GM19468 (cell line): ENCODE measurements around the gene RAMP3.
"Not testable (repeated sequence)": the region's sequence is repeated elsewhere in the genome, so short reads cannot be mapped to it uniquely, and the experiment has no call there.

Experiments used
- ATAC-seq: cut with Tn5 transposase; IDR thresholded peaks from one replicate; pipeline ENCODE4 v1.9.1; 2021; ENCODE audit warnings: mild to moderate bottlenecking, moderate library complexity, moderate number of reproducible peaks; ENCODE audit not compliant: unreplicated experiment; ENCODE audit errors: extremely low read depth

RAMP3 gene

DNA sequence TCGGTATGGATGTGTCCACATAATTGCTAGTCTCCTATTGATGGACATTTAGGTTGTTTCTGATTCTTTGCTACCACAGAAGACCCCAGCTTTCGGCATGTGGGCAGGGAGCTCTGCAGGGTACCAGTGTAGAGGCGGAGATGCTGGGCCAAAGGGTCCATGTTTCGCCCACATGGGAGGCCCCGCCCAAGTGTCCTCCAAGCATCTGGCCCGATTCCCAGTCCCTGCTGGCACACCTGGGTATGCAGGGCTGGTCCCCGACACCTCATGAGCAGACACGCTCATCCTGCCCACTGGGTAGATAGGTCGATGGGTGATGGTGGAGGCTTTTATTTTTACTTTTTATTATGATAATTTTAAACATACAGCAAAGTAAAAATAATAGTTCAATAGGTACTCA is 26.7 kb upstream of the RAMP3 start:
- ATAC-seq = no peak

GRCh38 chr7:45131891-45132290 is 25.7 kb upstream of the RAMP3 start:
- no peak for ATAC-seq

DNA sequence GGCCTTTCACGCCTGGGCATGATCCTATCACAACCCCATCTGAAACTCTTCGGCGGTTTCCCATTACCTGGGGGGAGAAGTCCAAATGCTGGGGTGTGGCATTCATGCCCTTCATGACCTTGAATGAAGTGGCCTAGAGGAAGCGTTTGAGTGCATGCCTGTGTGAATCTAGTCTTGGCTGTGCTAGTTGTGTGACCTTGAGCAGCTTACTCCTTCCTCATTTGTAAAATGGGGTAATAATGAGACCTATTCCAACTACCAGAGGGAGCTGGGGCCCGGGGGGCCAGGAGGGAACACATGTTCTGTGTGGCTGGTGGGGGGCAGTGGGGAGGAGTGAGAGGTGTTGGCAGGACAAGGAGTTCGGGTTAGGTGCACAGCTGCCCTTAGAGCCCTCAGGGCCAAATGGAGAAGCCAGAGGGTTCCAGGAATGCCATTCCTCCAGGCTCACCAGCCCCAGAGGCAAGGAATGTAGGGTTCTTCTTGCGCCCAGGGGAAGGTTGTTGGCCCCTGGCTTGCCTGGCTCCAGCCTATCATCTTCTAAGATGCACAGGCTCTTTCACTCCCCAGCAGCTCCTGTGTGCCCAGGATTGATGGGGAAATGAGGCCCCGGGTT is 24.8 kb upstream of the RAMP3 start:
- ATAC-seq = no peak

DNA sequence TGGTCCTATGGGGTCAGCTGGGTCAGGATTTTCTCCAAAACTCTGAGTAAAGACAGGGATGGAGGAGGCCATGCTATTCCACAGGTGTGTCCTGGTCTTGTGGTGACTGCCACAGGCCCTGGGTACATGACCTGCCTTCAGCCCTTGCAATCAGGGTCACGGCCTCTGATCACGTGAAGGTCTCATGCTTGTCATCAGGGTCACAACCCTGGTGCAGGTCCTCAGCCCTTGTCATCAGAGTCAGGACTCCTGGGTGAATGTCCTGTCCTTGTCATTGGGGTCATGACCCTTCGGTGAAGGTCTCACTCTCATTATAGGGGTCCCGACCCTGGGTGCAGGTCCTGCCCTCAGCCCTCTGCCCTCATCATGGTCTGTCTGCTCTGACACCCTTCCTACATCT is 24.2 kb upstream of the RAMP3 start:
- no peak for ATAC-seq

- ATAC-seq = no peak
Measured at GRCh38 chr7:45133877-45134276, 23.7 kb upstream of the RAMP3 start.

DNA sequence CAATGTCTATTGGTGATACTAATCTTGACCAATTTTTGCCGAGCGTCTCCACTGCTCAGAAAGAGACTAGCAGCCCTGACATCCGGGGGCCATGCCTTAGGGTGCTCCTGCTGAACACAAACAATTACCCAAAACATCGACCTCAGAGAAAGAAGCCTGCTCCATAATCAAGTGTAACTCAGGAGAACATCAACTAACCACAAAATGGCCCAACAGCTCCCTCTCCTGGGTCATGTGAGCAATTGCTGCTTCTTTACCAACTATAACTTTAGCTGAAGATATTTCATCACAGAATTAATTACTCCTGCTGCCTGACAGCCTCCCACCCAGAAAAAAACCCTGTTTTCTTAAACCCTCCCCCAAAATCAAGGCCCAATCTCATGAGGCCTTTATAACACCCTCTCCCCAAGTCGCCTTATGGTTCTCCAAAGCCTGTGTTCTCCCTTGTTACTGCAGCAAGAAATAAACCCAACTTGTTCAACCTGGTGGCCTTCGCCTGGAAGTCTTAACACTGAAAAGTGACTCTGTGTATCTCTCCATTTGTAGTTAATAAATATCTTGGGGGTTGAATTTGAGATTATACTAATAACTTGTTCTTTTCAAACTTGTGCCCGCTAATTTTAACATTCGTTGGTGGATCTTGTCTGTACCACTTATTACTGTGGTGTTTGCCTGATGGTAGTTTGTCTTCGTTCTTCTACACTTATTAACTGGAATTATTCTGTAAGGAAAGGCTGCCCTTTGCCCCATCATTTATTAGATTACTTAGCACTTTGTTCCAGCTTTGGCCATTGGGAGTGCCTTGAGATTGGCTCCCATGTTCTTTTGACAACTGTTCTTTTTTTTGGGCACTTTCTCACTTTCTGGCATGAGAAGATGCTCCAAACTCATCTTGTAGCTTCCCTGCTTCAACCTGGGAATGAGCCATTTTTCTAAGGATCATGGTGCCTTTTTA is 21.2 kb upstream of the RAMP3 start:
- no peak for ATAC-seq

GRCh38 chr7:45138433-45139267 is 18.9 kb upstream of the RAMP3 start:
- no peak for ATAC-seq

- ATAC-seq = no peak
Measured at GRCh38 chr7:45140827-45141226, 16.8 kb upstream of the RAMP3 start.

- no peak for ATAC-seq
Measured at GRCh38 chr7:45143616-45144015, 14.0 kb upstream of the RAMP3 start.

DNA sequence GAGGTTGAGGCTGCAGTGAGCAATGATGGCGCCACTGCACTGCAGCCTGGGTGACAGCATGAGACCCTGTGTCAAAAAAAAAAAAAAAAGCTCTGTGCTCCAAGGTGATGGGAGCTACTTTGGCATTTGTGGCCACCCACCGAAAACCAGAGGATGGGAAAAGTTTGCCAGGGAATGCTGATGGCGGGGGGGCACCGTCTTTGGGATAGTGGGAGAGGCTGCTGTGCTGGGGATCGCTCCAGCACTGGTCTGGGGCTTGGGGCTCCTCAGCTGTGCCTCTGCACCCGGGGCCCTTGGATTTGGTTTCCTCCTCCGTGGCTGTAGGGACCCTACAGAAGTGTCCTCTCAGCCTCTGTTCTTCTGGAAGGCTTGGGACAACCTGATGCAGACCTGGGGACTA is 11.7 kb upstream of the RAMP3 start:
- ATAC-seq = no peak

GRCh38 chr7:45146531-45147379 is 10.8 kb upstream of the RAMP3 start:
- no peak for ATAC-seq

GRCh38 chr7:45147858-45148652 is 9.5 kb upstream of the RAMP3 start:
- ATAC-seq = no peak

DNA sequence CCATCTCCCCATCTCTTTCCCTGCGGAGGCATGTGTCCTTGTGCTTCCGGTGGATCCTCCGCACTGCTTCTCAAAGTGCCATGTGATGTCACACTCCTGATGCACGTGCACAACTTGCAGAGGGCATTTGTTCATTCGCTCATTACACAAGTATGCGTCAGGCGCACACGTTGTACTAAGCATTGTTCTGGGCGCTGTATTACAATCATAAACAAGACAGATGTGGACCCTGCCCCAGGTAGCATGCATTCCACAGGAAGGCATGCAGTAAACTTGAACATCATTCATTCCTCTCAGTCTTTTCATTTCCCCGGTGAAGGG is 9.0 kb upstream of the RAMP3 start:
- ATAC-seq = no peak

- ATAC-seq = no peak
Measured at GRCh38 chr7:45149606-45150005, 8.0 kb upstream of the RAMP3 start.

GRCh38 chr7:45150199-45150598 is 7.4 kb upstream of the RAMP3 start:
- ATAC-seq = no peak

DNA sequence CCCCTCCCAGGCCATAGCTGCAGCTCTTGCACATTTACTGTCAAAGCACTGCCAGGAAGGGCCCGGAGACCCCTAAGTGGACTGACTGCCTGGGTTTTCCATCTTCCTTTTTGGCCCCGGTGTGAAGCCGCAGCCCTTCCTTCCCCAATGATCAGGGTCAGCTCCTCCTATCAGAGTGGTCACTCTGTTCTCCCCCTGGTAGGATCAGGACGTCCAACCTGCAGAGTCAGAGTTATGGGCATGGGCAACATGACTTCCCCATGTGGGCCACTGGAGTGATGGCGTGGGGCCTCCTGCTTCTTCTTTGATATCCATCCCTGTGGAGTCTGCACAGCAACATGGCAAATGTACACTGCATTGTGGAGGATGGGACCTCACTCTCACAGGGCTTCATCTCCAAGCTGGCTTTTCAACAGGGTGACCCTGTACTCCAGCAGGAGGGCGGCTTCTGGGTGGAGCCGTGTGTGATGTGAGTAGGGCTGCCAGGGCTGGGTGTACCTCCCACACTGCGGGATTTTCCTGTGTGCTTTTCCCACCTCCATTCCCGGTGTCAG is 6.4 kb upstream of the RAMP3 start:
- ATAC-seq = no peak

DNA sequence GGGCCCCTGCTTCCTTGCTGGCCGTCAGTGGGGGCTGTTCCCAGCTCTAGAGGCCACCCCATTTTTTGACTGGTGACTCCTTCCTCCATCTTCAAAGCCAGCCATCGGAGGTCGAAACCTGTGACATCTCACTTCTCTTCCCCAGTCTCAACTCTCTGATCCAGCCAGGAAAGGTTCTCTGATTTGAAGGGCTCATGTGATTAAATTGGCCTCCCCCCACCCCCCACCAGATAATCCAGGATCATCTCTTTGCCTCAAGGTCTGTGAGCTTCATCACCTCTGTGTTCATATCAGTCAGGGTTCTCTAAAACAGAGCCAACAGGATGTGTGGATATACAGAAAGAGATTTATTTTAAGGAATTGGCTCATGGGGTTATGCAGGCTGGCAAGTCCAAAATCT is 5.6 kb upstream of the RAMP3 start:
- no peak for ATAC-seq

- ATAC-seq = no peak
Measured at GRCh38 chr7:45153233-45153632, 4.4 kb upstream of the RAMP3 start.

- ATAC-seq = not testable (repeated sequence)
Measured at GRCh38 chr7:45153861-45154260, 3.7 kb upstream of the RAMP3 start.
